Dedifferentiated amniotic fluid mesenchymal stem cell (primary cell): Measurements from ENCODE around the gene HS1BP3.

ENCODE experiments used
- DNase-seq: peaks from one replicate; pipeline ENCODE4 v3.0.0-alpha.2; 2016; ENCODE audit errors: extremely low spot score

HS1BP3 gene

DNA sequence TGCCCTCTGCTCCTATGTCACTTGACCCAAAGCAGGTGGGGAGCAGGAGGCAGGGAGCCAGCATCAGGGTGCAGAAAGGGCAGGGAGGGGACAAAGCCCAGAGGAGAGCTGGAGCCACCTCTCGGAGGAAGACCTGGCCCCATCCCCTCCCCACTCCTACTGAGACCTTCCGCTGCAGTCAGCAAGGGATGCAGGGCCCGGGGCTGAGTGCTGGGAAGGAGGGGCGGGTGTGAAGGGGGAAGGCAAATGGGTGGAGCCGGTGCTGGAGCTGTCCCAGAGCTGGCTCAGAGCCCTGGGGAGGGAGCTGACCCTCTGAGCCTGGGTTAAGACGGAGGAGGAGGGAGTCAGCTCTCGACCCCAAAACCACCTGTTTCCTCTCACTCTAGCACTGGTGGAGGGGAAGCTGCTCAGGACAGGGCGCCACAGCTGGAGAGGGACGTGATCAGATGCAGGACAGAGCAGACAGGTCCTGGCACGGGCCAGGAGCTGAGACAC is 33.8 kb downstream of the HS1BP3 start:
- no peak for DNase-seq

DNA sequence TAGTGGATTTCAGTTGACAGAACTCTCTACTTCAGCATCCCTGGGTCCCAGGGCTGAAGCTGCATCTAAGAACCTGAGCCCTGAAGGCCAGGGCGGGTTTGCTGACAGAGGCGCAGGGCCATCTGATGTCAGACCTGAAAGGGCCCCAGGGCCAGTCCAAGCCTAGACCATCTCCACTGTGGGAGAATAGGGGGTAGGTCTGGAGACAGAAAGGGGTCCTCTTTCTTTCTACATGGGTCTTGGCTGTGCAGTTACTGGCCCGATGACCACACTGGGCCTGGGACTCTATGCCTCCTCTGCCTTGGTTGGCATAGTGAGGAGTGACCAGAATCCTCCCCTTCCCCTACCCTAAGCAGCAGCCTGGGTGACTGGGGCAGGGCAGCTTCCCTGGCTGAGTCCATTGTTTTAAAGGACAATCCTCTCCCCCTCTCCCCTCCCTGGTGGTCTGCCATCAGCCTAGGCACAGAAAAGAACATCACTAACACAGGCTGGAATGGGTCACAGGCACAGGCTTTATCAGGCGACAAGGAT is 34.5 kb downstream of the HS1BP3 start:
- DNase-seq, result no peak

DNA sequence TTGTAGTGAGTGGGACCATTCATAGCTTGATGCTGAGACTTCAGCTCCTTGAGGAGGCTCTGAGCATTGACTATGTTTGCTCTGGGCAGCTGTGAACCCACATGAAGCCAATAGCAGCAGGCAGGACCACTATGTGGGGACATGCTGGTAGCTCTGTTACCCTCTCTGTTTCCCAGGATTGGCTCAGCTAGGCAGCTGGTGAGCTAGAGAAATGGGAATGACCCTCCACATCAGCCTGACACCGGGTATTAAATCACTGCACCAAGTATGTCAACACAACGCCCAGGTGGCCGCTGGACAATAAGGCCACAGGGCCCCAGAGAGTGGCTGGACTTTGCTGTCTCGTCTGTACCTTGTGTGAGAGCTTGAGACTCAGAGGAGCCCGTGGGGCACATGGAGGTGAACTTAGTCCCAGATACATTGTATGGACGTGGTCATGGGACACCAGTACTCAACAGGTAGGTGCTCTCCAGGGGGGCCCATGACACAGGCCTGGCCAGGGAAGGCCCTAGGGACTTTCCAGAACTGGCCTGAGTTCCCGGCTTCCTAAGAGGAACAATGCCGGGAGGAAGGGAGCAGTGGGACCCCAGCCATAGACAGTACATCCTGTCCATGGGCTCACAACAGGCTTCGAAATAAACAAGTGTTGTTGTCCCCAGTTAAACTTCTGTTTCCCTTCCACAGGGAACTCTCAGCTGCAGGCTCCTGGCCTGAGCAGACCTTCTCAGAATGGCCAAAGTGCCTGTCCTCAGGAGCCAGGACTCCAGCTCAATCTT is 35.2 kb downstream of the HS1BP3 start:
- DNase-seq, result no peak

DNA sequence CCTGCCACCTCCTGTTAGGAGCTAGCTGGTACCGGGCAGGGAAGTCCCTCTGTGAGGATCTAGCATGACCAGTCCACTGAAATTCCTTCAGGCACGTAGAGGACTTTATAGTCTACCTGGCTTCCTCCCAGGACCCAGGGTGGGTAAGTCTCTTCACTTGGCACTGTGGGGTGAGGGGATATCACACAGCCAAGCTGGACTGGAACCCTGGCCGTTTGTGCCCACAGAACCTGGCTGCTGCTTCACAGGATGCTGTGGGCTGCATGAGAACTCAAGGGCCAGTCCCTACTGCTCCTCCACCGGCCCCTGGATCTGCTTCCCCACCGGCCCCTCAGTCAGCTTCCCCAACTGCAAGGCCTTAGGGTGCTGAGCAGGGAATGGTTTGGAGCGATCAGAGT is 35.8 kb downstream of the HS1BP3 start:
- DNase-seq, result no peak

DNA sequence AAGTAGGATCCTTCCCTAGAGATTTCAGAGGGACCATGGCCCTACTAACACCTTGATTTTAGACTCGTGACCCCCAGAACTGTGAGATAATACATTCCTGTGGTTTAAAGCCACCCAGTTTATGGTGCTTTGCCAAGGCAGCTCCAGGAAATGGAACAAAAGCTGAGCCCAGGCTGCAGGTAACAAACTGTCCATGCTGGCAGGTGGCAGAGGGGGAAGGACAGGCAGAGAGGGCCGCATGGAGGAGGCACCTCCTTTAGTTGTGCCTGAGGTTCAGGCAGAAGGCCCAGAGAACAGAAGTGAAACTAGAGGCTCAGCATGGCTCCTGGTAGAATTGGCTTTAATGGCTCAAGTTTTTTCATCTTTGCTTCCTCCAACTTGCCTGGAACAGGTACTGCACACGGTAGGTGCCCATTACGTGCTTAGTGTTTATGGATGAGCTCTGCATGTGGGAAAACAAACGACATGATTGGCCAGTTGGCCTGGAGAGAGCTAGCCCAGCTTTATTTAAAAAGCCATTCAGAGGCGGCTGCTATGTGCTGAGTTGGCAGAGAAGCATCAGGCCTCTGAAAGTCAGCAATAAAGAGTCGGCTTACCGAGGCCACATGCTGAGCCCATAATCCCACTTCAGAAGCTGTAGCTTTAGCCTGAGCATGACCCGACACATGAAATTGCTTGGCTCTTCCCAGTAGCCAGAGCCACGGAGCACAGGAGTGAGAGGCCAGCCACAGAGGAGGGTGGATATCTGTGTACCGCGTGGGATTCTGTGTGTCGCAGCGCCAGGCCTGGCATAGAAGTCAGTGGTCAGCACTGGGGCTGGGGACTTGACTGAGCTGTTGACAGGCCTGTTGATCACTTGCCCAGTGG is 36.5 kb downstream of the HS1BP3 start:
- DNase-seq, result no peak

DNA sequence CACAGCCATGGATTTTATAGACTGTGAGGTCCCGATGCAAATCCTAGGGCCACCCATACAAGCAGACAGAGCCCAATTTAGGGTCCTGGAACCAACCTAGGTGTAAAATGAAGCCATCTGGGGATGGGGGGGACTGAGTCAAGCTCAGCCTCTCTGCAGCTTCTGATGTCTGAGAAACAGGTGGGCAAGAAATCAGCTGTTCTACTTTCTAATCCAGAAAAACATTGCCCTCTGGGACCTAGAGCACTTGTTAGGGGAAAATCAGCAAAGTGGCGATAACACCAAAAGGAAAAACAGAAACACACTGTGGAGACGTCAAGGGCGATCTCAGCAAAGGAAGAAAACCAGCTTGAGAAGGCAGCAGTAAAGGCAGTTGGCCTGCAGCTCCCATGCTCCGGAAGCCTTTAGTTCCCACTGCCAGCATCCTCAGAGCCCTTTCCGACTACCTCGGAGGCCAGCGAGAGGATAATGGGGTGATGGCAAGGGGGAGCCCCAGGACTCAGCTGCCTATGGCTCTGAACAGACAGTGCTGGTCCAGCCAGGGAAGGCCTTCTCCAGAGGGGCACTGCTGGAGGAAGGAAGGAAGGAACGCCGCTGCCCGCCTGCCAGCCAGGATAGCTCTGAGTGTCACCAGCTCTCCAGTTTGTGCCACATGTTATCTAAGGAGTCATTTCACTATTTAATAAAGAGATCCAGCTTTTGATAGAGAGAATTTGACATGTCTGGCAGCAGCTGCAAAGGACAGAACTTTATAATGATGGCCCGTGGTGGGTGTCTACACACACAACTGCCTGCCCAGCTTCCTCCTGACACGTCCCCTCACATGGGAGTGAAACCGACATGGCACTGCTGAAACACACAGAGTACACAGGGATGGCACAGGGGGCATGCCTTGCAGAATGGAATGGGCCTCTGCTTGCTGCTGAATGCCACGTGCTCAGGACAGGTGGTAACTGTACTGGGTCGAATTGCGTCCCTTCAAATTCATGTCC is 37.7 kb downstream of the HS1BP3 start:
- DNase-seq, result no peak

DNA sequence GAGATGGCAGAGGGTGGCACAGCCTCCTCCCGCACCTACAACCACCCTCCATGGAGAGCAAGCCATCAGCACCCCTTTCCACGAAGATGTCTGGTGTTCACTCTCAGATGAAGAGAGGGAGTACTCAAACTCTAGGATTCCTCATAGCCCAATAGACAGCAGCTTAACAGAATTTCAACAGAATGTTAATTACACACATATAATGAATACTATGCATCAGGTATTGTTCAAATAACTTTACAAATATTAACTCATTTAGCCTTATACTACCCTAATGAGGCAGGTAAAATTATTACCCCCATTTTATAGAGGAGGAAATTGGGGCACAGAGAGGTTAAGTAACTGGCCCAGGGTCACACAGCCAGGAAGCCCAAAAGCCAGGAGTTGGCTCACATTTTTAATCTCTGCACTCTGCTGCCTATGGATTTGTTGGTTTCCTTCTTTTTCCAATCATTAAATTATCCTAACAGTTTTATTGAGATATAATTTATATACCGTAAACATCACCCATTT is 39.0 kb downstream of the HS1BP3 start:
- no peak for DNase-seq

DNA sequence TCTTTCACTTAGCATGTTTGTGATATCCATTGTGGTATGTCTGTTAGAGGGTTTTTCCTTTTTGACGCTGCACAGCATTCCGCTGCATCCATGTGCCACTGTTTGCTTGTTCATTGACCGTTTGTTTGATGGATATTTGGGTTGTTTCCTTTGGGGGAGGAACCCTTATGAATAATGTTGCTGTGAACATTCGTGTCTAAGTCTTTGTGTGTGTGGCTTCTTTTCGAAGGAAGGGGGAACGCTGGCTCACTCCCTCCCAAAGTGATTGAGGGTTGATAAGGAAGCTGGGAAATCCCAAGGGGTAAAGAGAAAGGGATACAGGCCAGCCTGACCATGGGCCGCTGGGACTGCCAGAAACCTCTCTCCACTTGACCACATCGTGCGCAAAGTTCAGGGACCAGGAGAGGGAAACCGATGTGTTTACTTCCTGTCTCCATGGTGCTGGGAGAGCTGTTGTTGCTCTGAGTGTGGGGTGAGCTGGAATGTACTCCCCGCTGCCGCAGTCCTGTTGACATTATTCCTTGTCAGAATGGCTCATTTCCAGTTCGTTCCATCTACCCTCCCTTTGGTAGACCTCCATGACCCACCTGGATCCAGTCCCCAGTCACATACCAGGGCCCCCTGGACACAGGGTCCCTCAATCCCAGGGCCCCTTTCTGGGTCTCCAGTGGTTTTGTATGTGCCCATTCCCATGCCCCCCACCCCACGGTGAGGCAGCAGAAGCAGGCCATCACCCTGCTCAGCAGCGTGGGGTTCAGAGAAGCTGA is 39.6 kb downstream of the HS1BP3 start:
- no peak for DNase-seq

DNA sequence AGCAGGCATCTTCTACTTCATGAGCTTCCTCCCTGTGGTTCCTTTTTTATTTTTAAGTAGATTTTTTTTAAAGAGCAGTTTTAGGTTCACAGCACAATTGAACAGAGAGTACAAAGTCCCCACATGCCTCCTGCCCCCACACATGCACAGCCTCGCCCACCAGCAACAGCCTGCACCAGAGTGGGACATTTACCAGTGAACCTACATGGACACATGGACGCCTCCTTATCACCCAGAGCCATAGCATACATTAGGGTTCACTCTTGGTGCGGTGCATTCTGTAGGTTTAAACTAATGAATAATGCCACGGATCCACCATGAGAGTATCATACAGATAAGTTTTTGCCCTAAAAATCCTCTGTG is 40.9 kb downstream of the HS1BP3 start:
- no peak for DNase-seq

DNA sequence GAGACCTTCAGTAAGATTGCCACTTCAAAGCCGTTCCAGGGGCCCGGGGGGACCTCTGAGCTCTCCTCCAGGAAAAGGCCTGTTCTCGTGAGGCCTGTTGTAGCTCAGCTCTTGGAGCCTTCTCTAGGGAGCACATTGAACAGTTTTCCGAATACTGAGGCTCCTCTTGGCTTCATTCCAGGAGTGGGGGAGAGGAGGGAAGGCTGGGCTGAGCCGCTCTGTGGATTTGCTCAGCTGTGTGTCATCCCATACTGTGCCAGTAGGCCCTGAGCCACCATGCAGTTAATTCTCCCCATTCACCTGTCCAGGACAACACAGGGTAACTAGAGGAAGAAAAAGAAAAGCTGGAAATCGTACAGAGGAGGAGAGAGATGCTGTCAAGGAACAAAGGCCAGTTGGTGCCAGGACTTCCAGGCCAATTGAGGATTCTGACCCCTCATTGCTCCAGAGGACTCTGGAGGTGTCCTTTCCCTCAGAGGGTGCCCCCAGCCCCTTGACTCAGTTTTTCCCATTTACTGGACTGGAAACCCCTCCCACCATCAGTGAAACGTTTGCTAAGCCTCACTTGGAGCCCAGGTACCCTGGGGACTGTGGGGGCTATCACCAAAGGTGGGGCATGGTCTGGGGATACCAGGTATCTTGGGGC is 41.4 kb downstream of the HS1BP3 start:
- DNase-seq, result no peak

DNA sequence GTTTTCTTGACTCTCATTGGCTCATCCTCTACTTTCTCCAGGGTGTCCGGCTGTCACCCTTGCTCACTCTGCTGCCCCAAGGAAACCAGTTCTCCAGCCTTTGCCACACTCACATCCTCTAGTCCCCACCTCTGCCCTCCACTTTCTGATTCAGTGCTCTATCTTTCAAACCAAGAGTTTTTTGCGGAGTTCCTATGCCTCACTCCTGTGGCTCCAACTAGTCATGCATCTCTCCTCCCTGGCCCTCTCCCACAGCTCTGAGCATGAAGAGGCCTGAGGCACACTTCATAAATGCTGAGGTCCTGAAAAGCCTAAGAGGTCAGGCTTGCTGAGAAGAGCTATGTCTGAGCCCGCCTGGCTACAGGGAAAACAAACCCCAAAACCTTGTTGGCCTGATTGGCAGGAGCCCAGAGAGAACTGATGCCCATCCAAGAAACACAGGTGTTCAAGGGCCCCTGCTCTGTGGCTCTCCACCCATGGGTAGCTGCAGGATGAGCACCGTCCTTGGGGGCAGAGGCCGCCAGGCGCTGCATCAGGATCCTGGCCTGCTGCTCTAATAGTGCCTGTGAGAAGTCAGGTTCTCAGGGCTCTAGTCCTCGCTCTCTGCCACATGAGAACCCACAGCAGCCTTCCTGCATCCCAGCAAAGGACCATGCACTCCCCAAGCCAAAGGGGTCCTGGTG is 42.1 kb downstream of the HS1BP3 start:
- no peak for DNase-seq

DNA sequence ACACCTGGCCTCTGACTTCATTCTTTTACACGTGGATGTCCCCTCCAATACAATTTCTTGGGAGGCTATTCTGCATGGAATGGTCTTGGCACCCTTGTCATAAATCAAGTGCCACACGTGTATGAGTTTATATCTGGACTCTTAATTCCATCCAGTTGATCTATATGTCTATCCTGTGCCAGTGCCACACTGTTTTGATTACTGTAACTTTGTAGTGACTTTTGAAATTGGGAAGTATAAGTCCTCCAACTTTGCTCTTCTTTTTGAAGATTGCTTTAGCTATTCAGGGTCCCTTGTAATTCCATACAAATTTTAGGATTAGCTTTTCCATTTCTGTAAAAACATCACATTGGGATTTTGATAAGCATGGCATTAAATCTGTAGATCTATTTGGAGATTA is 43.5 kb downstream of the HS1BP3 start:
- no peak for DNase-seq

DNA sequence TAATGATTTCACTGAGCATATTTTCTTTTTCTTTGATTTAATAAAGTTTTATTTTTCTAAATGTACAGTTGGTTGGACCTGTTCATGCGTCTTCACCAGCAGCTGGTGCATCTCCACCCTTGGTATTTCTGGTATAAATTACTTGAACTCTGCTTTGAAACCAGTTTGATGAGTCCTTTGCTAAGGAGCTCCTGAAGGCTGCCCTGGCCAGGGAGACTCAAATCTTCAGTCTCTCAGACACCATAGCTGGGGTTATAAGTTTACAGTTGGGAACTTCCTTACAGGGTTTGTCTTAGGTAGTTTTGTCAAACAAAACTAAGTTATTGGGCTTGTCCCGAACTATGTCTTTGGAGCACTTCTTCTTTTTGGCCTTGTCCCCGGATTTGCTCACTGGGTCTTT is 44.7 kb downstream of the HS1BP3 start:
- no peak for DNase-seq

DNA sequence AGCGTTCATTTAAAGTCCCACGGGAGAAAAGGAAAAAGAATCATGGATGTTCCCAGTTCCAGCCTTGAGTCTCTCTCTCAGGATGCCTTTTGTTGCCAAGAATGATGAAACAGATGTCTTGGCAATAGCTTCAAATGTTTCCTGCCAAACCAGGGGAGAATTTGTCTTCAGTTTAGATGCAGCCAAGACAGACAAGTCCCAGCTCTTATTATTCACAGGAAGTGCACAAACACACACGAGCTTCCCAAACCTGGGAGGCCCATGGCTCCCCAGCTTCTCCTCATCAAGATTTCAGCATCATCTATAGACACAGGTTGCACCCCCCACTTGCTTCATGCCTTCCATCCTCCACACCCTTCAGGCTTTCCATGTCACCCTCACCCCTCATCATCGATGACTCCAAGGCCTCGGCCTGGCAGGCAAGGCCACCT is 45.9 kb downstream of the HS1BP3 start:
- DNase-seq, result peak; percentile 66

DNA sequence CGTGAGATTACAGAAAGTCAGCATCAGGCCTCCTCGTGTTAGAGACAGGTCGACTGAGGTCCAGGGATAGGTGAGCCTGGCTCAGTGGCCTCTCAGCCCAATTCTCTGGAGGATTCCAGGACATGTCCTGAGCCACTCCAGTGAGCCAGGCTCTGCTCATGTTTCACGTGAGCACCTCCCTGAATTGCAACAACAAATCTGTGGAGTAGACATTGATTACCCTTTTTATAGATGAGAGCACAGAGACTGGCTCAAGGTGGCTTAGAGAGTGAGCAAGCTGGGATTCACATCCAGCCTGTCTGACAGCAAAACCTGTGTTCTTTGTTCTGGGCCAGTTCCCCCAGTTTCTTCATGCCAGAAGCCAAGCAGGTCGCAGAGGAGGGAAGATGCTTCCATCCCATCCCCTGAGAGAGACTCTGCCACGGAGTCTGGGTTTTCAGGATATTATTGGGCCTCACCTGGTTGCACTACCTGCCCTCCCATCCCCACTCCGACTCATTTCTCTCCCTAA is 46.4 kb downstream of the HS1BP3 start:
- no peak for DNase-seq

DNA sequence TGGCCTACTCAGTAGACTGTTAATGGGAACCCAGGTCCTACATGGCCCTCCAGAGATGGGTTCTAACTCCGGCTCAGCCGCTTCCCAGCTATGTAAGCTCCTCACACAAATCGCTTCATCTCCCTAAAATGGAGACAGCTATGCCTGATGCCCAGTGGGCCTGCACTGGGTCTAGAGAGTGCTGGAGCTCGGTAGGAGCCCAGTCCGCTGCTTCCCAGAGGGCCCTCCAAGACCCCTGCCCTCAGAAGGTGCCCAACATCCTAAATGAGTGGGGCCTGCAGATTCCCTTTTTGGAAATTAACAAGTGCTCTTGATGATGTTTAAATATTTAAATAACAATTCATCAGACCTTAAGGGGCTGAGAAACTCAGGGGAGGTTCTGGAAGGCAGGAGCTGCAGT is 47.1 kb downstream of the HS1BP3 start:
- DNase-seq, result no peak

DNA sequence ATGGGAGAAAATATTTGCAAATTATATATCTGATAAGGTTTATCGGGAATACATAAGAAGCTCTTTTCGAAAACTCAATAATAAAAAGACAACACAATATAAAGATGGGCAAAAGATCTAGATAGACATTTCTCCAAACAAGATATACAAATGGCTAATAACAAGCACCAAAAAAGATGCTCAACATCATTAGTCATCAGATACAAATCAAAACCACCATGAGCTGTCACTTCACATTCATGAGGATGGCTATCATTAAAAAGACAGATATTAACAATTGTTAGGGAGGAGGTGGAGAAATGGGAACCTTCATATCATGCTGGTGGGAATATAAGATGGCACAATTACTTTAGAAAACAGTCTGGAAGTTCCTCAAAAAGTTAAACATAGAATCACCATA is 48.1 kb downstream of the HS1BP3 start:
- DNase-seq, result no peak

DNA sequence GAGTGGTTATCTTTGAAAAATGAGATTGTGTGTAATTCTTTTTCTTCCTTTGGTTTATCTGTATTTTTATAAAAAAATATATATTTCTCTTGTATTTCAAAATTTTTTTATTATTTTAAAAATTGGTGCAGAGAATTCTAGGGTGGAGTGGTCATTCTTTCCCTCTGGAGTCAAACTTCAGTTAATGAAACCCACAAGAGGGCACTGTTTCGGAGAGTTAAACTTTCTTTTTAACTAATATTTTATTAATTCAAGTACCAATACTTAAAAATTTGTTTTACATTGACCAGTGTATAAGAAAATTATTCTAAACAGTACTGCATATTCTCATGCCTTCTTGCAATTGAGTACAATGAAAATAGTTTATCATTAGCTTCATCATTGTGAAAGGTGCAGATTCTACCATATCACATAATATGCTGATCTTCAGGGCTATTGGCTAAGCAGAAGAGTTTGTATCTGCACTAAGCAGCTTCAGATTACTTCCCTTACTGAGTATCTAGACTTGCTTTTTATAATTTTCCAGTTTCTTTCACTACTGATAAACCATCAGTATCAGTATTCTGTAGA is 50.1 kb downstream of the HS1BP3 start:
- DNase-seq, result peak; percentile 25
